ENCODE measurements around the gene OSBPL7. TPM values are rescaled to one million over a fixed set of nuclear protein-coding genes. Genes with fewer than 3 reads are reported as not detected.
A peak's percentile ranks its signal among the peaks of the same experiment; 100 is the strongest.

OSBPL7 gene
- total RNA-seq, 1 donor from 2014 or later = 5.9 TPM

DNA sequence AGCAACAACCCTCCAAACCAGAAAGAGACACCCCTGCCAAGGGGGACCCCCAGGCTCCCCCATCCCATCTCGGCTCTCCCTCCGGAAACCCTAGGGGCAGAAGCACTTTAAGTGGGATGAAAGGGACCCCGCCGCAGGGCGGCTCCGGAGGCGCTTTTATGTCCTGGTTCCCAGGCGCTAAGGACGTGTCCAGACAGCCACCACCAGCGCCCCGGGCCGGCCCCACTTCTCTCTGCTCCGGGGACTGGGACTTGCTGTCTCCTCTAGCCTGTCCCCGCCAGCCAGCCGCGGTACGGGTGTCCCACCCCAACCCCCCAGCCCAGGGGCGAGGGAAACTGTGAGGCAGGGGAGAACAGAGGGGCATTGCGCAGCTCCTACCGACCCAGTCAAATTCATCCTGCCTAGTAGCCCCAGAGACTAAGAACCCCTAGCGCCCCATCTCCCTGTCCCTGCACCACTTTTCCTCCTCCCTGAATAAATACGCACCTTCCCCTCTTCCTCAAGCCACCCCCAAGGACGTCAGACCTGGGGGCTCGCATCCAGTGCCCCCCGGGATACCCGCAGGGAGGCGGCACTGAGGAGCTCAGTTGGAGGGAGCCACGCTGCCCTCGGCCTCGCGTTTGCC lies 25.2 kb upstream of the OSBPL7 start:
- no peak for DNase-seq

DNA sequence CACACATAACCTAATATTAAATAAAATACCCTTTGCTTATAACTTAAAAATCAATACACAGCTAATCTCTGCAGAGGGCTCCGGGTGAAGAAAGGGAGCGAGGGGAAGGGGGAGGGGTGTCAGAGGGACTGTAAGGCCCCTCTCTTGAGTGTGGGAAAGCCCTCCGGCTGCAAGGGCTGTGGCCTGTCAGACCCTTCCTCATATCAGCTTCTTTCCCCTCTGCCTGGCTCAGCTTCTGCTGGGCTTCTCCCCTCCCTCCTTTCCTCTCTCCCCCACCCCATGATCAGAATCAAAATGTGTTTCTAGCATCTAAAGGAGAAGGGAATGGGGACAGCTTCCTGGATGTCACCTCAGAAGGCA lies 24.1 kb upstream of the OSBPL7 start:
- no peak for DNase-seq

GRCh38 chr17:47844814-47845715 lies 23.5 kb upstream of the OSBPL7 start:
- no peak for DNase-seq

GRCh38 chr17:47844227-47844626 lies 22.6 kb upstream of the OSBPL7 start:
- no peak for DNase-seq

GRCh38 chr17:47843391-47843730 lies 21.8 kb upstream of the OSBPL7 start:
- DNase-seq = no peak

DNA sequence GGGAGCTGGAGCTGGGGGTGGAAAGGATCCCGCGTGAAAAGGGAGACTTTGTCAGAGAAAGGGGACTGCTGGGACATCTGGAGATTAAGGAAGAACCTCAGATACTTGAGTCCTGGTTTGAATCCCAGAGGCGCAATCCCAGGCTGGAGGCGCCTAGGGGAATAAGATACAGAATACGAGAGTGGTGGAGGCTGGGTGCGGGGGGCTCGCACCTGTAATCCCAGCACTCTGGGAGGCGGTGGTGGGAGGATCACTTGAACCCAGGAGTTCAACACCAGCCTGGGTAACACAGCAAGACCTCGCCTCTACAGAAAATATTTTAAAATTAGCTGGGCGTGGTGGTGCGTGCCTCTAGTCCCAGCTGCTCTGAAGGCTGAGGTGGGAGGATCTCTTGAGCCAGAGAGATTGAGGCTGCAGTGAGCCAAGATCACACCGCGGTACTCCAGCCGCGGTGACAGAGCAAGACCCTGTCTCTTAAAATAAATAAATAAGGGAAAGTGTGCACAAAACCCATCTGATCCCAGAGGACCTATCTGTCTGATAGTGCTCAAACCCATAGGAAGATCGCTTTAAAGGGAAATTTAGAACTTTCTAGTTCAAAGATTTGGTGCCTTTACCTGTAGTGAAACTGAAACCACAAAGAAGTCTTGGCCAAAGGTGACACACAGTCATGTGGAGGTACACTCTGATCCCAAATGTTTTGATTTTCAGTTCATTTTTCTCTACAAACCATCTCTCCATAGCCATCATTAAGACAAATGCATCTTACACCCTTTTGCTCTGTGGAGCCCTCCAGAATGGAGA lies 20.1 kb upstream of the OSBPL7 start:
- no peak for DNase-seq

- DNase-seq = peak; percentile 92
Measured at GRCh38 chr17:47840742-47841487, 19.3 kb upstream of the OSBPL7 start, which contains the start of gene SCRN2. Gene SCRN2, minus strand, starts transcription at chr17:47841273. Its CDS starts 430 bp downstream, at chr17:47840843.

DNA sequence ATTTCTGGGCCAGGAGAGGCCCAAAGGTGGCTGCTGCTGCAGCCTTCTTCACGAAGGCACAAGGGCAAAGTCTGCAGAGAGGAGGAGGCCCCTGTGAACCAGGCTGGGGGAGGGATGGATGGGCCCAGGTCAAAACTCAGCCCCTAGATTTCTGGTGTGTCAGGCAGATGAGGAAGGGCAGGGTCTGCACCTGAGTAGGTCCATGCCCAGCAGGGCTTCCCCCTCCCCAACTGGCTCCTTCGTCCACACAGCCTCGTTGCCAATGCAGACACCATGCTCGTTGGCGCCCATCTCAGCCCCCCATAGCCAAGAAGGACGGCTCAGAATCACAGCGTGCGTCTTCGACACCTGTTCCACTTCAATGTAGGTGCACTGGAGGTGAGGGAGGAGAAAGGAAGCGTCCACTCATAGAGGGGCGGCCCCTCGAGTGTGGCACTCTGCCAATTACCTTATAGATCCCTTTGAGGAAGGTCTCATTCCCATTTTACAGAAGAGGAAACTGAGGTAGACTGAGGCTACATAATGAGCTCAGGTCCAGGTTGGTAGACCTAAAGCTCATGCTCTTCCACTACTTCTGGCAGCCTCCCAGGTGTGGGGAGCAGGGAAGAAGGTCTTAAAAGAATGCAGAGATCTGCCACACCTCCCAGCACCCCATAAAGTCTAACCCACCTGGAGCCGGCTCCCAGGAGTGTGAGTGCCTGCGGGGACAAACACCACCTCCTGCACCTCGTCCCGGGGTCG lies 18.6 kb upstream of the OSBPL7 start:
- no peak for DNase-seq

DNA sequence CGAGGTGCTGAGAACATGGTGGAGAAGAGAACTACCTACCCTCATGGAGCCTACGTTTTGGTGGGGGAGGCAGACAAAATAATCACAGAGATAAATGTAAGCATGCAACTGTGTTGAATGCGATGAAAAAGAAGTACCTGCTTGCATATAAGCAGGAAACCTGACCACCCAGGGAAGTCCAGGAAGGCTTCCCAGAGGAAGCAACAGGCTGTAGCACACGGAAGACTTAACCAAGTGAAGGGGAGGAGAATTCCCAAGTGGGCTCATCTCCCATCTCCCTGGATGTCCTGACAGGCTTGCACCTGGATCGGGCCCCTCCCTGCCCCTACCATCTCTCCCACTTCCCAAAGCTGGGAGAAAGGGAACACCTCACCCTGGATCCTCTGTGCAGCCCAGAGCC lies 17.5 kb upstream of the OSBPL7 start:
- DNase-seq = no peak

GRCh38 chr17:47838636-47839035 lies 17.0 kb upstream of the OSBPL7 start:
- no peak for DNase-seq

GRCh38 chr17:47837401-47838039 lies 15.9 kb upstream of the OSBPL7 start:
- DNase-seq = no peak

DNA sequence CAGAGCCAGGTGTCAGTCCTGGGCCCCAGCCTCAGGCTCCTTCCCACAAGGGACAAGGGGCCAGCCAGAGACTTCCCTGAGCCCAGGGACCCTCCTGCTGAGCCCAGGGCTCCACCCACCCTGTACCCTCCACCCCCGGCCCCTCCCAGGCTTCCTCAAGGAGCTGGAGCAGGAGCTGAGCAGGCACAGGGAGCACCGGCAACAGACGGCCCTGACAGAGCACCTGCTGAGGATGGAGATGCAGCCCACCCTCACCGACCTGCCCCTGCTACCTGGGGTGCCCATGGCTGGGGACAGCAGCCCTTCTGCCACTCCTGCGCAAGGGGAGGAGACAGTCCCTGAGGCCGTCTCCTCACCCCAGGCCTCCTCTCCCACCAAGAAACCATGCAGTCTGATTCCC lies 15.0 kb upstream of the OSBPL7 start:
- no peak for DNase-seq

GRCh38 chr17:47834756-47835155 lies 13.2 kb upstream of the OSBPL7 start:
- DNase-seq = no peak

DNA sequence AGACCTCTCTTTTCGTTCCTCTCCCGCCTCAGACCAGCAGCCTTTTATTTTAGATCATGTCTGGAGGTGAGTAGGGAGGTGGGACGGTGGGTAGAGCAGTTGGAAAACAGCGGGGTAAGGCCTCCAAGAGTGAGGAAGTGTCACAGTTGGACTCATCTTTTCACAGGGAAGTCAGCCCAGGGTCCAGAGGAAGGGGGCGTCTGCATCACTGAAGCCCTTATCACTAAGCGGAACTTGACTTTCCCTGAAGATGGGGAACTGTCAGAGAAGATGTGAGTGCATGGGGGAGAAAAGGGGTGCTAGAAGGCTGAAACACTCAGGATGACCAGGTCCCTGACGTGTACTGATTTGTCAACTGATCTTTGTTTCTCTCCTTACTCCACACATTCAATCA lies 10.3 kb upstream of the OSBPL7 start:
- DNase-seq = no peak

- DNase-seq = peak; percentile 98
Measured at GRCh38 chr17:47831003-47831933, 9.7 kb upstream of the OSBPL7 start, which contains the start of the genes LRRC46 and MRPL10. Gene LRRC46, plus strand, starts transcription at chr17:47831670. Its CDS starts 320 bp downstream, at chr17:47831990. Gene MRPL10, minus strand, starts transcription at chr17:47831541. Its CDS starts 30 bp downstream, at chr17:47831511.

DNA sequence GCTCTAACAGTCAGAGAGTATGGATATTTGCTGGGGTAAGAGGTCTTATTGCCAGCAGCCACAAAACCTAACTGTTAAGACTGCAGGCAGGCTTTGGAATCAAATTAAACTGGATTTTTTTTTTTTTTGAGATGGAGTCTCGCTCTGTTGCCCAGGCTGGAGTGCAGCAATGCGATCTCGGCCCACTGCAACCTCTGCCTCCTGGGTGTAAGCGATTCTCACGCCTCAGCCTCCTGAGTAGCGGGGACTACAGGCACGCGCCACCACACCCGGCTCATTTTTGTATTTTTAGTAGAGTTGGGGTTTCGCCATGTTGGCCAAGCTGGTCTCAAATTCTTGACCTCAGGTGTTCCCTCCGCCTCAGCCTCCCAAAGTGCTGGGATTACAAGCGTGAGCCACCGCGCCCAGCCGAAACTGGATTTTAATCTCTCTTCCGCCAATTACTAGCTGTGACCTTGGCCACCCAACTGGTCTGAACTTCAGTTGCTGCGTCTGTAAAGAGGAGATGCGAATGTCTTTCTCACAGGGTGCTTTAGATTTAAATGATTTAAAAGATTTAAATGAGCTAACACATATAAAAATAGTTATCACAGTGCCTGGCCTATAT lies 8.9 kb upstream of the OSBPL7 start:
- DNase-seq = no peak

DNA sequence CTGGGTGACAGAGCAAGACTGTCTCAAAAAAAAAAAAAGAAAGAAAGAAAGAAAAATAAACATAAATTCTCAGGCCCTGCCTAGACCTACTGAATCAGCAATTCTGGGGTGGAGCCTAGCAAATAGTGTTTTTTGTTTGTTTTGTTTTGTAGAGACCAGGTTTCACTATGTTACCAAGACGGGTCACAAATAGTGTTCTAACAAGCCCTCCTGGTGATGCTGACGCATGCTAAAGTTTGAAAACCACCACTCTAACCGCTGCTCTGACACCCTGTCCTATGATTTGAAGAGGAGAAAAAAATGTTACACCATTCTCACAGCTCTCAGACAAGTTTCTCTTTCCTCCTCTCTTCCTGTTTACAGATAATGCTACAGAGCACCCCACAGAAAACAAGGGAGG lies 8.3 kb upstream of the OSBPL7 start:
- DNase-seq = no peak

GRCh38 chr17:47823519-47823918 lies 1.9 kb upstream of the OSBPL7 start:
- DNase-seq = no peak

DNA sequence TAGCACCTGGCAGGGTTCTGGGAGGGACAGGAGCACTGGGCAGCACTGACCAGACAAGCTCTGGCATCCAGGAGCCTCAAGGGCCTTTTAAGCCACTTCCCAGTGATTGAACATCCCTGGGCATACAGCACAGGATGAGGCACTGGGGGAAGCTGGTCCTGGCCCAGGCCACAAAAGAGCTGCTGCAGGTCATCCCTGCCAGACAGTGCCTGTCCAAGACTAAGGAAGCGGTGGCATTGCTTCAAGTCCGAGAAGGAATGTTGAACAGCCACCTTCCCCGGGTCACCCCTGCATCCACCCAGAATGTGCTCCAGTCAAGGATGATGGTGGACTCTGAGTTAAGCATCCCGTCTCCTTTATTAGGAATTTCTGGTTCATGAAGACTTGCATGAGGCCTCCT lies 1.2 kb upstream of the OSBPL7 start:
- DNase-seq = no peak
